Esophagus squamous epithelium (tissue), 5 donors: ENCODE measurements around the gene PITPNM3. TPM values are rescaled to one million over a fixed set of nuclear protein-coding genes. Genes with fewer than 3 reads are reported as not detected.
A peak's percentile ranks its signal among the peaks of the same experiment; 100 is the strongest.

Experiments used
- DNase-seq: peaks from one replicate; lab custom pipeline; 2025; lab: John Stamatoyannopoulos, UW
- H3K27ac ChIP-seq, 4 donors: fragments of 200-600 bp; sonication (generic); one replicate each; pipeline ENCODE4 v1.5.1; 2016 to 2019; ENCODE audit warnings: mild to moderate bottlenecking in 1 of 4
- H3K27me3 ChIP-seq, 4 donors: fragments of 200-600 bp; sonication (generic); 1 replicate in 3 of 4; 2 replicates in 1 of 4; pipeline versions ENCODE4 v1.5.1 to v1.6.0; 2017 to 2021; ENCODE audit warnings: antibody characterized with exemption in 1 of 4
- H3K36me3 ChIP-seq, 3 donors: fragments of 200-600 bp; sonication (generic); one replicate each; pipeline ENCODE4 v1.5.1; 2016 to 2019
- H3K4me1 ChIP-seq, 3 donors: fragments of 200-600 bp; sonication (generic); one replicate each; pipeline ENCODE4 v1.5.1; 2017 to 2019
- H3K4me3 ChIP-seq, 4 donors: fragments of 200-600 bp; sonication (generic); 1 replicate in 3 of 4; 2 replicates in 1 of 4; pipeline ENCODE4 v1.5.1; 2016 to 2019; ENCODE audit warnings: mild to moderate bottlenecking in 2 of 4, moderate library complexity in 1 of 4
- H3K9me3 ChIP-seq, 3 donors: fragments of 200-600 bp; sonication (generic); one replicate each; pipeline ENCODE4 v1.5.1; 2016 to 2019
- CTCF ChIP-seq, 6 experiments: fragments of 450-650 bp in 4 of 6; fragments of 200-600 bp in 2 of 6; sonication (generic) in 2 of 6; IDR thresholded peaks; one replicate each; pipeline ENCODE4 v1.5.1; 2016 to 2019; ENCODE audit warnings: antibody characterized with exemption in 6 of 6, mild to moderate bottlenecking in 4 of 6, moderate library complexity in 4 of 6
- POLR2A ChIP-seq, 4 donors: fragments of 450-650 bp; IDR thresholded peaks; one replicate each; pipeline ENCODE4 v1.6.1; 2017; ENCODE audit warnings: antibody characterized with exemption in 4 of 4, mild to moderate bottlenecking in 4 of 4, moderate library complexity in 3 of 4
- WGBS, 2 donors: methylation state at CpG; one replicate each; pipeline ENCODE4 v1.1.5; 2018; 5-methylcytosine and 5-hydroxymethylcytosine counted together
- intact Hi-C: fragments of 100-400 bp; cut with DNase I; formaldehyde crosslinking; loops from one replicate; pipeline ENCODE4 v1.15.0; 2022
- total RNA-seq, 4 donors: library from RNA; depleted of rRNA; stranded (reverse); fragments of >200 nt; gene quantifications; one replicate each; pipeline ENCODE4 v1.1.0, GENCODE V29; 2016
- donor health status: DM: yes; HTN: yes; CAD: no.

The PITPNM3 gene
- total RNA-seq, 4 donors from 2014 or later: 14.0 to 33.4 (median 21.5) TPM

- DNase-seq: no peak
- H3K27me3 ChIP-seq: no peaks in the 10 kb centered on the region
- H3K36me3 ChIP-seq: peaks cover 0 to 62% (median 0%) of the 10 kb centered on the region in 3 donors
- intact Hi-C loops: no loop called here
- 87 to 90% methylated on average over 7 to 9 of the region's 10 CpGs for WGBS, 2 donors
- H3K4me3 ChIP-seq: no peak overlapping the region
- no peak for TF ChIP-seq CTCF (IDR thresholded peaks at IDR 0.05)
- TF ChIP-seq POLR2A (IDR thresholded peaks at IDR 0.05): no peak
- H3K9me3 ChIP-seq: no peaks in the 10 kb centered on the region
- peak overlapping the region in 3 of 4 donors; percentile 60 to 82 (median 78) for H3K27ac ChIP-seq
- H3K4me1 ChIP-seq: peaks cover 18 to 67% (median 29%) of the 10 kb centered on the region in 3 donors
Measured at GRCh38 chr17:6476810-6477179, 79.6 kb downstream of the PITPNM3 start.

GRCh38 chr17:6476076-6476809 lies 80.1 kb downstream of the PITPNM3 start:
- no peaks in the 10 kb centered on the region for H3K9me3 ChIP-seq
- H3K27ac ChIP-seq: peak overlapping the region; percentile 9 to 82 (median 69)
- peaks cover 18 to 72% (median 31%) of the 10 kb centered on the region in 3 donors for H3K4me1 ChIP-seq
- DNase-seq: no peak
- peaks cover 0 to 65% (median 0%) of the 10 kb centered on the region in 3 donors for H3K36me3 ChIP-seq
- no peaks in the 10 kb centered on the region for H3K27me3 ChIP-seq
- 37 to 47% methylated on average over 5 to 7 of the region's 8 CpGs for WGBS, 2 donors
- TF ChIP-seq POLR2A (IDR thresholded peaks at IDR 0.05) (no peak), CTCF (IDR thresholded peaks at IDR 0.05) (no peak)
- no peak overlapping the region for H3K4me3 ChIP-seq
- intact Hi-C loops: no loop called here

- Histone ChIP-seq H3K4me1 (peaks cover 18 to 74% (median 31%) of the 10 kb centered on the region in 3 donors), H3K4me3 (no peak overlapping the region), H3K27me3 (no peaks in the 10 kb centered on the region), H3K36me3 (peaks cover 0 to 65% (median 0%) of the 10 kb centered on the region in 3 donors), H3K9me3 (no peaks in the 10 kb centered on the region), H3K27ac (peak overlapping the region; percentile 18 to 82 (median 73))
- TF ChIP-seq POLR2A (IDR thresholded peaks at IDR 0.05) (no peak), CTCF (IDR thresholded peaks at IDR 0.05) (no peak)
- no peak for DNase-seq
- 20 to 43% methylated on average over 4 of the region's 4 CpGs for WGBS, 2 donors
- intact Hi-C loops: no loop called here
Measured at GRCh38 chr17:6475411-6475810, 80.9 kb downstream of the PITPNM3 start.

- no peaks in the 10 kb centered on the region for H3K9me3 ChIP-seq
- peaks cover 0 to 65% (median 0%) of the 10 kb centered on the region in 3 donors for H3K36me3 ChIP-seq
- intact Hi-C loops: no loop called here
- H3K4me1 ChIP-seq: peaks cover 18 to 74% (median 31%) of the 10 kb centered on the region in 3 donors
- no peak overlapping the region for H3K4me3 ChIP-seq
- H3K27me3 ChIP-seq: no peaks in the 10 kb centered on the region
- DNase-seq: no peak
- WGBS, 2 donors: 40 to 49% methylated on average over 2 to 6 of the region's 7 CpGs
- H3K27ac ChIP-seq: peak overlapping the region; percentile 18 to 82 (median 73)
- TF ChIP-seq POLR2A (IDR thresholded peaks at IDR 0.05) (no peak), CTCF (IDR thresholded peaks at IDR 0.05) (no peak)
Measured at GRCh38 chr17:6474906-6475305, 81.4 kb downstream of the PITPNM3 start.

- Histone ChIP-seq H3K9me3 (no peaks in the 10 kb centered on the region), H3K4me3 (no peak overlapping the region), H3K27me3 (no peaks in the 10 kb centered on the region), H3K36me3 (peaks cover 0 to 65% (median 0%) of the 10 kb centered on the region in 3 donors), H3K4me1 (peaks cover 18 to 70% (median 31%) of the 10 kb centered on the region in 3 donors), H3K27ac (peak overlapping the region in 3 of 4 donors; percentile 14 to 82 (median 78))
- intact Hi-C loops: no loop called here
- 61 to 72% methylated on average over 6 to 12 of the region's 22 CpGs for WGBS, 2 donors
- DNase-seq: no peak
- TF ChIP-seq POLR2A (IDR thresholded peaks at IDR 0.05) (no peak), CTCF (IDR thresholded peaks at IDR 0.05) (no peak)
Measured at GRCh38 chr17:6474376-6474775, 82.0 kb downstream of the PITPNM3 start.
